Measurements from ENCODE around the gene SNTG2. TPM values are rescaled to one million over a fixed set of nuclear protein-coding genes. Genes with fewer than 3 reads are reported as not detected.
"Not testable (repeated sequence)": the region's sequence is repeated elsewhere in the genome, so short reads cannot be mapped to it uniquely, and the experiment has no call there.

Gene SNTG2
- total and polyA plus RNA-seq, 10 donors = 1.9 to 59.4 (median 18.3) TPM

DNA sequence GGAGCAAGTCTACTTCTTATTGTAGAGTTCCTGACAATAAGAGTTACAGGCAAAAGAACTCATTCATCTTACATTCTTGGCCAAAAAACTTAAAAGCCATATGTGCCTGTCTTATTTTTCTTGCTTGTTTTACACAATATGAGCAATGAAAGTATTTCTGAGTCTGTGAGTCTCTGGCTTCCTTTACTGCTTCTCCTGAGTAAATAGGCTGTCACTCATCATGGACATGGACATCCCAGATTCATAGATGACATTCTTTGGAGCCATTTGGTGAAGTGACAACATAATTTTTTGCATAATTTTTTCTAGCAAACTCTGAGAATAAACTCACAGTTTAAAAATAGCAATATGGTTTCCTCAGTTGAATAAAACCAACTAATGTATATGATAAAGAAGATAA is 179.3 kb downstream of the SNTG2 start:
- H3K4me3 ChIP-seq = no peak overlapping the region
- H3K9me3 ChIP-seq = no peaks in the 10 kb centered on the region
- no peak overlapping the region for H3K27ac ChIP-seq
- no peak for DNase-seq
- no peaks in the 10 kb centered on the region for H3K4me1 ChIP-seq
- intact Hi-C loops (cut with DNase I; ENCODE audit: low total_unique reads) = no loop called here
- H3K36me3 ChIP-seq = no peaks in the 10 kb centered on the region
- H3K27me3 ChIP-seq (replicated peaks in 1 of 7) = peaks cover 0 to 11% (median 0%) of the 10 kb centered on the region in 7 donors
- TF ChIP-seq POLR2A (IDR thresholded peaks at IDR 0.05) = no peak
- TF ChIP-seq POLR2AphosphoS5 (IDR thresholded peaks at IDR 0.05) = no peak
- TF ChIP-seq, protein P1, sequence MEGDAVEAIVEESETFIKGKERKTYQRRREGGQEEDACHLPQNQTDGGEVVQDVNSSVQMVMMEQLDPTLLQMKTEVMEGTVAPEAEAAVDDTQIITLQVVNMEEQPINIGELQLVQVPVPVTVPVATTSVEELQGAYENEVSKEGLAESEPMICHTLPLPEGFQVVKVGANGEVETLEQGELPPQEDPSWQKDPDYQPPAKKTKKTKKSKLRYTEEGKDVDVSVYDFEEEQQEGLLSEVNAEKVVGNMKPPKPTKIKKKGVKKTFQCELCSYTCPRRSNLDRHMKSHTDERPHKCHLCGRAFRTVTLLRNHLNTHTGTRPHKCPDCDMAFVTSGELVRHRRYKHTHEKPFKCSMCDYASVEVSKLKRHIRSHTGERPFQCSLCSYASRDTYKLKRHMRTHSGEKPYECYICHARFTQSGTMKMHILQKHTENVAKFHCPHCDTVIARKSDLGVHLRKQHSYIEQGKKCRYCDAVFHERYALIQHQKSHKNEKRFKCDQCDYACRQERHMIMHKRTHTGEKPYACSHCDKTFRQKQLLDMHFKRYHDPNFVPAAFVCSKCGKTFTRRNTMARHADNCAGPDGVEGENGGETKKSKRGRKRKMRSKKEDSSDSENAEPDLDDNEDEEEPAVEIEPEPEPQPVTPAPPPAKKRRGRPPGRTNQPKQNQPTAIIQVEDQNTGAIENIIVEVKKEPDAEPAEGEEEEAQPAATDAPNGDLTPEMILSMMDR (IDR thresholded peaks at IDR 0.05 in 8 of 11, conservative IDR thresholded peaks at IDR 0.05 in 3 of 11) = no peak

DNA sequence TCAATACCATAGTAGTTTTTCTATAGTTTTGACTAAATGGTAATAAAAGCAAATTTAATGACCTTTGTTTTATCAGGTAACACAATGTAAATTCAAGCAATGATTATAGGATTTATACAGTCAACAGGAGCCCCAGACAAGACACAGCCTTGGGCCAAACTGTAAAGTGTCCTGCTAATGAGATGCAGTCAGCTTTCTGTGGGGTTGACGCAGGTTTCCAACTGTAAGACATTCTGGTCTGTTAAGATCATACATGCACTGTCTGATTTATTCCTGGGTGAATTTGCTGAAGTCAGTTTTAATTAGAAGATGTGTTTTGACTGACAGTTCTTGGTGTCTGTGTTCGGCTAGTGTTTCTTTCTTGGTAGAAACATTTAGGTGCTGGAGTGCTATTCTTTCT is 180.3 kb downstream of the SNTG2 start:
- Histone ChIP-seq H3K4me1 (no peaks in the 10 kb centered on the region), H3K4me3 (no peak overlapping the region), H3K27ac (no peak overlapping the region), H3K9me3 (no peaks in the 10 kb centered on the region), H3K36me3 (no peaks in the 10 kb centered on the region), H3K27me3 (replicated peaks in 1 of 7) (peaks cover 0 to 12% (median 0%) of the 10 kb centered on the region in 7 donors)
- DNase-seq = no peak
- intact Hi-C loops (cut with DNase I; ENCODE audit: low total_unique reads) = no loop called here
- TF ChIP-seq POLR2AphosphoS5 (IDR thresholded peaks at IDR 0.05) = no peak
- TF ChIP-seq POLR2A (IDR thresholded peaks at IDR 0.05) = no peak
- TF ChIP-seq, protein P1 (IDR thresholded peaks at IDR 0.05 in 8 of 11, conservative IDR thresholded peaks at IDR 0.05 in 3 of 11) = no peak
- WGBS, 5 donors = 86 to 98% (median 93%) methylated on average over 2 of the region's 2 CpGs

DNA sequence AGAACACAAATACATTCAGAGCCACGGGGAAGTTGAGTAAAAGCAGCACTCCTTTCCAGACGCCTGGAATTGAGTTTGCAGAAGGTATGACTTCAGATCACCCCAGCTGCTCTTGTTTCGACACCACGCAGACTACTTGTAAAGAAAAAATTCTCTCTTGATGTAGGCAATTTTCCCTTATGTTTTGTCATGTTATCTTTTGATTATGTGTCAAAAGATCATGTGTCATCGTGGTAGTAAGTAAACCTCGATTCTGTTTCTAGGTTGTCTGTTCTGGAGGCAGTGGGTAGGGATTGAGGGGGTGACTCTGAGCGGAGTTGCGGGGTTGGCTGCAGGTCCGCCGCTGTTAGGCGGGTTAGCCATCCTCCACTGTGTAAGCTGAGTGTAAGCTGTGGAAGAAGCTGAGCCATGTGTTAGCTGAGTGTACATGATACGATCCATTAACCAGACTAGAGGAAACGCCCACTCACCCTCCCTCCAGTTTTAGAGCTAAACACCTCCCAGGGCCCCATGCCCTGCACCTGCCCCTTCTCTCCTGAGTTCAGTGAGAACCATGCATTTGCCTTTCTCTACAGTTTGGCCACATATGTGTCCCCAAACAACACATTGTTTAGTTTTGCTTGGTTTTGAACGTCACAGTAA is 181.8 kb downstream of the SNTG2 start:
- H3K9me3 ChIP-seq = no peaks in the 10 kb centered on the region
- no peaks in the 10 kb centered on the region for H3K36me3 ChIP-seq
- H3K27me3 ChIP-seq (replicated peaks in 1 of 7) = peaks cover 0 to 12% (median 0%) of the 10 kb centered on the region in 7 donors
- no peak overlapping the region for H3K27ac ChIP-seq
- H3K4me1 ChIP-seq = peaks cover 0 to 10% (median 3%) of the 10 kb centered on the region in 6 donors
- TF ChIP-seq POLR2AphosphoS5 (IDR thresholded peaks at IDR 0.05) = no peak
- no peak for DNase-seq
- H3K4me3 ChIP-seq = no peak overlapping the region
- WGBS, 5 donors = 80 to 85% (median 83%) methylated on average over 14 of the region's 14 CpGs
- intact Hi-C loops (cut with DNase I; ENCODE audit: low total_unique reads) = no loop called here

DNA sequence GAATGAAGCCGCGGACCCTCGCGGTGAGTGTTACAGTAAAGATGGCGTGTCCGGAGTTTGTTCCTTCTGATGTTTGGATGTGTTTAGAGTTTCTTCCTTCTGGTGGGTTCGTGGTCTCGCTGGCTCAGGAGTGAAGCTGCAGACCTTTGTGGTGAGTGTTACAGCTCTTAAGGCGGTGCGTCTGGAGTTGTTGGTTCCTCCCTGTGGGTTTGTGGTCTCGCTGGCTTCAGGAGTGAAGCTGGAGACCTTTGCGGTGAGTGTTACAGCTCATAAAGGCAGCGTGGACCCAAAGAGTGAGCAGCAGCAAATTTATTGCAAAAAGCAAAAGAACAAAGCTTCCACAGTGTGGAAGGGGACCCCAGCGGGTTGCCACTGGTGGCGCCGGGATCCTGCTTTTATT is 183.2 kb downstream of the SNTG2 start:
- H3K4me1 ChIP-seq = peaks cover 0 to 10% (median 3%) of the 10 kb centered on the region in 6 donors
- intact Hi-C loops (cut with DNase I; ENCODE audit: low total_unique reads); H3K9me3 ChIP-seq; H3K4me3 ChIP-seq; H3K27ac ChIP-seq; H3K36me3 ChIP-seq; DNase-seq: not testable (repeated sequence)
- peaks cover 0 to 16% (median 0%) of the 10 kb centered on the region in 7 donors for H3K27me3 ChIP-seq (replicated peaks in 1 of 7)
- WGBS, 5 donors = 32 to 51% (median 37%) methylated on average over 16 of the region's 16 CpGs

DNA sequence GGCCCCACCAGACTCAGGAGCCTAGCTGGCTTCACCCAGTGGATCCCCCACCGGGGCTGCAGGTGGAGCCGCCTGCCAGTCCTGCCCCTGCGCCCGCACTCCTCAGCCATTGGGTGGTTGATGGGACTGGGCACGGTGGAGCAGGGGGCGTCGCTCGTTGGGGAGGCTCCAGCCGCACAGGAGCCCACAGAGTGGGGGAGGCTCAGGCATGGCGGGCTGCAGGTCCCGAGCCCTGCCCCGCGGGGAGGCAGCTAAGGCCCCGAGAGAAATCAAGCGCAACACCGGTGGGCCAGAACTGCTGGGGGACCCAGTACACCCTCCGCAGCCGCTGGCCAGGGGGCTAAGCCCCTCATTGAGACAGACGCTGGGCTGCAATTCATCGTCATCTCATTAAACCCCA is 184.0 kb downstream of the SNTG2 start:
- Histone ChIP-seq H3K27me3 (replicated peaks in 1 of 7) (peaks cover 0 to 16% (median 0%) of the 10 kb centered on the region in 7 donors), H3K4me1 (peaks cover 0 to 10% (median 3%) of the 10 kb centered on the region in 6 donors), H3K4me3 (no peak overlapping the region), H3K36me3 (no peaks in the 10 kb centered on the region), H3K9me3 (no peaks in the 10 kb centered on the region), H3K27ac (no peak overlapping the region)
- 89 to 98% (median 95%) methylated on average over 12 to 20 of the region's 20 CpGs for WGBS, 5 donors
- intact Hi-C loops (cut with DNase I; ENCODE audit: low total_unique reads) = no loop called here
- DNase-seq = no peak
- TF ChIP-seq POLR2A (IDR thresholded peaks at IDR 0.05) (no peak), POLR2AphosphoS5 (IDR thresholded peaks at IDR 0.05) (no peak)
- TF ChIP-seq, protein P1 (IDR thresholded peaks at IDR 0.05 in 8 of 11, conservative IDR thresholded peaks at IDR 0.05 in 3 of 11) = no peak

Measured in spleen (tissue), 11 donors.